NCI-H128 (cell line): ENCODE results near the gene C1QTNF12.

ENCODE experiments used
- DNase-seq: peaks from one replicate; lab custom pipeline; 2025; ENCODE audit not compliant: unreplicated experiment; lab: John Stamatoyannopoulos, UW

The C1QTNF12 gene

DNA sequence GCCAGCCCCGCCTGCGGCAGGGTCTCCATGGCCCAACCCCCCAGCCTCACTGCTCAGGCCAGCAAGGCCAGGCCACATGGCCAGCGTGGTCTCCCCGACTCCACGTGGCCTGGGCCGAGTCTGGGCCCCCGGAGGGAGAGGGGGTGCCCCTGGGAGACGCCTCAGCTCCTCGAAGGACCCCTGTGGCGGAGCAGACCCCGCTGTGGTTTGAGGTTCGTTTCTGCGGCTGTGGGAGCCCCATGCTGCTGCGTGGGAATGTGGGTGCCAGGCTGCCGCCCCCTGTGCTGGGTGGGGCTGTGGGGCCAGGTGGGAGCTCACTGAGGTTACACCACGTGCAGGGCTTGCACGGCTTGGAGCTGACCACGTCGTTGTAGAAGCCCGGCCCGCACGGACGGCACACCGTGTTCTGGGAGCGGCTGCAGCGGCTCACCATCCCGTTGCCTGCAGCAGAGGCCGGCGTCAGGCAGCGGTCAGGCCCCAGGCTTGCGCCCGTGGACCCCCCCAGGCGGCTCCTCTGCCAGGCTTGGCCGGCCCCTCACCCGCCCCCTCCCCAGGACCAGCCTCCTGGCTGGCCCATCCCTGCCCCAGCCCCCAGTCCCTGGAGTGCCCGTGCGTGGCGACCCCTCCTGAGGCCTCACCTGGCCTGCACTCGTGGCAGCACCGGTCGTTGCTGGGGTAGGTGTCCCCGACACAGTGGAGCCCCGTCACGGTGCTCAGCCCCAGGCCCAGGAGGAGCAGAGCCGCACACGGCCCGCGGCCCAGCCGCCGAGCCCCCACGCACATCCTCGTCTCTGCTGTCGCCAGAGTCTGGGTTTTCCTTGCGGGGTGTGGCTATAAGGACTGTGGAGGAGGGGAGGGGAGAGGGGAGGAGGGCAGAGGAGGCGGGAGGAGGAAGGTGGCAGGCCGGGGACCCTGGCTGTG is 32.9 kb downstream of the C1QTNF12 start, which contains the start of gene TNFRSF4:
Gene TNFRSF4 (minus strand): TSS at position 809 of the 921 bp plus-strand sequence. CDS start 26 bp downstream, at position 783.
- DNase-seq: no peak

- DNase-seq: no peak
These were observed 33.7 kb downstream of the C1QTNF12 start for GRCh38 chr1:1212780-1213344.

- no peak for DNase-seq
These were observed 34.7 kb downstream of the C1QTNF12 start for GRCh38 chr1:1211541-1212441.

DNA sequence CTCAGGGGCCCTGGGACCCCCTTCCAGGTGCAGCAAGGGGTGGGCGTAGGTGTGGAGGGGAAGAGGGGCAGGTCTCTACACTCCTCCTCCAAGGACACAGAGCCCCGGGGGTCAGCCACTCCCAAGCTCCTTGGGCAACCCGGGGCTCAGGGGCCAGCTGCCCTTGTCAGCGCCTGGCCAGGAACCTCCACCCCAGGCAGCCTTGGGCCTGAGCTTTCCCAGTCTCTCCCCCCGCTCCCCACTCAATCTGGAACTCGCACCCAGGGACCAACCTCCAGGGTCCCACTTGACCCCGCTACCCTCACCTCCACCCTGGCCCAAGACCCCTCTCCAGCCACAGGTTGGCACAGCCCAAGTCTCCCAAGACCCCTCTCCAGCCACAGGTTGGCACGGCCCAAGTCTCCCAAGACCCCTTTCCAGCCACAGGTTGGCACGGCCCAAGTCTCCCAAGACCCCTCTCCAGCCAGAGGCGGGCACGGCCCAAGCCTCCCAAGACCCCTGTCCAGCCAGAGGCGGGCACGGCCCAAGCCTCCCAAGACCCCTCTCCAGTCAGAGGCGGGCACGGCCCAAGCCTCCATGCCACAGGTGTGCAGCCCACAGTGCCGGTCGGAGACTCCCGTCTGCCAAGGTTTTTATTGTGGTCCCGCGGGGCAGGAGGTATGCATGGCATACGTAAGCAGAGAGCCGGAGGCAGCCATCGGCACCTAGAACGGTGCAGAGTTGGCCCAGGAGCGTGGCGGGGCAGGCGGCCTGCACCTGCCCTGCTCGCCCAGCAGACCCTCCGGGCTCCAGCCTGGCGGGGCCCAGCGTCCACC is 35.6 kb downstream of the C1QTNF12 start:
- DNase-seq: no peak

DNA sequence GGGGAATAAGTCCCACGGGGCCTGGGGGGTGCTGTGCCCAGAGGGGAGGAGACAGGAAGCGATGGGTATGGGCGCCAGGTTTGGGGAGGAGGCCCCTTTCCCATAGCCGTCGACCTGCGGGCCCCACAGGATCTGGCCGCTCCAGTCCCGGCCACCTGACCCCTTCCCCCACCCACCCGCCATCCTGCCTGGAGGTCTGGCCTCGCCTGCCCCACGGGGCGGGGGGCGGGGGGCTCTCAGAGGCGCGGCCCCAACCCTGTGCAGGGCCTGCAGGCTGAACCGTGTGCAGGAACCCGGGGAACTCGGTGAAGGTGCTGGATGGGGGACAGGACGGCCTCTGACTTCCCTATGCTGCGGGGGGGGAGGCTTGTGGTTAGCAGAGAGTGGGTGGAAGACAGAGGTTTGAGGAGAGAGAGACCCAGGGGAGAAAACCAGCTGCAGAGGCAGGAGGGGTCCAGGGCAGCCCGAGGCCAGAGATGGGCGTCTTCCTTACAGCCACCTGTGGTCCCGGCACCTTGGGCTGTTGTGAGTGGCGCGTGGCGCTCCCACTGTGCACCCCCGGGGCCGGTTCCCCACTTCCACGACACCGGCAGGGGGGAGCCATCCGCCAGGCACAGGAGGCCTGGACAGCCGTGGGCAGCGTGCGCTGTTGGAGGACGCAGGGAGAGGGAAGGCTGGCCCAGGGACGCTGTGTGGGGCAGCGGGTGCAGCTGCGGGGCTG is 37.6 kb downstream of the C1QTNF12 start:
- DNase-seq: no peak

GRCh38 chr1:1207571-1207892 is 39.0 kb downstream of the C1QTNF12 start:
- no peak for DNase-seq

DNA sequence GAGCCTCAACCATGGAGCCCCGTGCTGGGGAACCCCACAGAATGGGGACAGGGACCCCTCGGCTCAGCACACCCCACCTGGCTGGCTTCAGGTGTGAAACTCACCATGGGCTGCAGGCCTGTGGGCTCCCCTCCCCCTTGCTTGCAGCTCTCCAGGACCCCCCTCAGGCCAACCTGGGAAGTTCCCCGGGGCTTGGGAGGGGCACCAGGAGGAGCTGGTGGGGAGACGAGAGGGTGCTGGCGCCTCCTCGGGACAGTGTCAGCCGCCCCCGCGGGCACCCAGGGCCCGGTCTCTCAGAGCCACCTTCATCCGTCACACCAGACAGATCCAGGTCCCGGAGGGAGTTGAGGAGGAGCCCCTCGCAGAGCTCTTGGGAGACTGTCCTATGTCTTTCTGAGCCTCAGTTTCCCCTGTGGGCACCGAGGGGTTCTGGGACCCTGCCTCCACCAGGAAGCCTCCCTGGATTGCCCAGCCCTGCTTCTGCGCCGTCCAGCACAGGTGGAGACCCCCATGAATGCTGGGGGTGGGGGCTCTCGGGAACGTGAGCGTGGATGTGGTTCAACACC is 39.5 kb downstream of the C1QTNF12 start:
- no peak for DNase-seq

DNA sequence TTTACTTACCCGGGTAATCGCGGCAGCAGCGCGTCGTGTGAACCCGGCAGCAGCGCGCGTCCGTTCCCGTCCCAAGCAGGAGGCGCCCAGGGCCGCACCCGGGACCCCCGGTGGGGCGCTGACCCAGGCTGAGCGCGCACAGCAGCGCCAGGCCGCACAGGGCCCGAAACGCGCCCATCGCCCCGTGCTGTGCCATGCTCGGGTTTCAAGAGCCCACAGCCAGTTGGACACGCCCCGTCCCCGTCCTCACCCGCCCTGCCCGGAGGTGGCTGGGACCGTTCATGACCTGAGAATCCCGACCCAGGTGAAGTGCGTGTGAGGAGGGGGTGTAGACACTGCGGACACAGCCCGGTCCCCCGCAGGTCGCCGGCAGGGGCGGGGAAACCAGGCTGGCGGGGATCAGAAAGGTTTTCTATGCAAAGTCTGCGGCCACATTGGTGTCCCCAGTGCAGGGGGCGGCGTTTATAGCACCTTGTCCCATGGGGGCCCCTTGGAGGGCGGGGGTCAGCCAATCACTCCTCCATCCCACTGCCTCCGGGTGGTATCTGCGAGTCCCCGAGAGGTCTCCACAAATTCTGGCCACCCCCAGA is 40.1 kb downstream of the C1QTNF12 start, which contains the start of gene TNFRSF18:
Gene TNFRSF18 (minus strand): TSS at position 217 of the 590 bp plus-strand sequence. CDS start 21 bp downstream, at position 196.
- peak; percentile 43 for DNase-seq

DNA sequence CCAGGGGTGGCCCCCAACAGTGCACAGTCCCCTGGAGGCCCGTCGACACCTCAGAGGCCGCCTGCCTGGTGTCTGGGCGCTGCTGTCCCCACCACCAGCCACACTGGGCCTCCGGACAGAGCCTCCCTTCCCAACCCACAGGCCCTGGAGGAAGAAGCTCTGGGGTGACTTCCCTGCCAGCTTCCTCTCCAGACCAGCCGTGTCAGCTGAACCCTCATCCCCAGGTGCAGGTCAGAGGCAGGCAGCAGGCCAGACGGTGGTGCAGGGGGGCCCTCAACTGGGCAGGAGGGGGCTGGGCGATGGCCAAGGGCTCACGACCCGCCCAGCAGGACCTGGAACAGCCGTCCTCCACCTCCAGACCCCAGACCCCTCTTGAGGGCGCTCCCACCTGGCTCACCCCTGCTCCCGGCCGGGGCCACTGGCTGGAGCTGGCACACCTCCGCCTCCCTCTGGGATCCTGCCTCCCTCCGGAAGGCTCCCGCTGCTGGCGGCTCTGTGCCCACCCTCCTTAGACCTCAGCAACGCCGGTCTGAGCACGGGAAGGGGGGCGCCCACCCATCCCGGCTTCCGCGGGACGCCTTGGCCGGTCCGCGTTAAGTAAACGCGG is 40.6 kb downstream of the C1QTNF12 start:
- no peak for DNase-seq

DNA sequence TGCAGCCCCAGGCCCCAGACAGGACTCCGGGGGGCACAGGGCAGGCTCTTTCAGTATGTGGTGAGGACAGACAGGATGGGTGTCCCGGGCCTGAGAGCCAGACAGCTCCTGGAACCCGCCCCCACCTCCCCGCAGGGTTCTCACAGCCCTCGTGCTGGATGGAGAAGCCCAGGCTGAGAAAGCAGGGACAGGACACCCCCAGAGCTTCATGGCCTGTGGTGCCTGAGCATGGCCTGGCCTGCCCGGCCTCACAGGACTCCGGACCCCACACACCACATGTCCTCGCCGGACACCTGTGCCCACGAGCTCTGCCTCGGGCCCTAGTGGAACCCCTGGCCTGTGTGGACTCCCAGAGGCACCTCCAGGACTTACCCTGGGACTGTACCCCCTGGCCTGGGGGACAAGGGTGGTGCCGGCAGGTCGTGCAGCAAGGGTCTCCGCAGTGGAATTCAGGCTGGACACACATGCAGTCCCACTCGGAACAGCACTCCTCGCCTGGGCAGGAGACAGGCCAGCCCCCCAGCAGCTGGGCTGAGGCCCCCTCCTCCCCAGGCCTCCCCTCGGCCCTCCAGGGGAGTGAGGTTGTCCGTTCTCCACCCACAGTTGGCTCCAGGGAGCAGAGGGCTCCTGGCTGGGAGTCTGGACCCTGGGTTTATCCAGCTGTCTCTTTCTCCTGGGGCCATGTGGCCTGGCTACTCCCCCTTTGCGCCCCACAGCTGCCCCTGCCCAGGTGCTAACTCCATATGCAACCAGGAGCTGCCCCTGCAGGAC is 41.3 kb downstream of the C1QTNF12 start:
- no peak for DNase-seq

DNA sequence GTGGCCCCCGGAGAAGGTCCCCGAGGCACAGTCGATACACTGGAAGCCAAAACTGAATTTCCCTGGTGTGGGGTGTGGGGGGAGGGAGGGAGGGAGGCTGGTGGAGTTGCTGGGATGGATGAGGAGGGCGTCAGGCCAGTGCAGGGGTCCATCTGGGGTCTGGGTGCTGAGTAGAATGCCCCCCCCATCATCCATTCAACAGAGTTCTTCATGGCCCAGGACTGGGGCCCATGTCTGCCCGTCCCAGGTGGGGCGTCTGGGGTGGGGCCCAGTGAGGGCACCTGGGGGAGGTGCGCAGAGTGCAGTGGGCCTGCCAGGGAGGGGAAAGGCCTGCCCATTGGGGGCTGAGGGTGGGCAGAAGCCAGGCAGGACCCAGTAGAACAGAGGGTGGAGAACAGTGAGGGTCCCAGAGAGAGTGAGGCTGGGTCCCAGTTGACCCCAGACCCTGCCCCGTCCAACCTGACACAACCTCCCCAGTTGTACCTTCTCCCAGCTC is 42.0 kb downstream of the C1QTNF12 start:
- no peak for DNase-seq

DNA sequence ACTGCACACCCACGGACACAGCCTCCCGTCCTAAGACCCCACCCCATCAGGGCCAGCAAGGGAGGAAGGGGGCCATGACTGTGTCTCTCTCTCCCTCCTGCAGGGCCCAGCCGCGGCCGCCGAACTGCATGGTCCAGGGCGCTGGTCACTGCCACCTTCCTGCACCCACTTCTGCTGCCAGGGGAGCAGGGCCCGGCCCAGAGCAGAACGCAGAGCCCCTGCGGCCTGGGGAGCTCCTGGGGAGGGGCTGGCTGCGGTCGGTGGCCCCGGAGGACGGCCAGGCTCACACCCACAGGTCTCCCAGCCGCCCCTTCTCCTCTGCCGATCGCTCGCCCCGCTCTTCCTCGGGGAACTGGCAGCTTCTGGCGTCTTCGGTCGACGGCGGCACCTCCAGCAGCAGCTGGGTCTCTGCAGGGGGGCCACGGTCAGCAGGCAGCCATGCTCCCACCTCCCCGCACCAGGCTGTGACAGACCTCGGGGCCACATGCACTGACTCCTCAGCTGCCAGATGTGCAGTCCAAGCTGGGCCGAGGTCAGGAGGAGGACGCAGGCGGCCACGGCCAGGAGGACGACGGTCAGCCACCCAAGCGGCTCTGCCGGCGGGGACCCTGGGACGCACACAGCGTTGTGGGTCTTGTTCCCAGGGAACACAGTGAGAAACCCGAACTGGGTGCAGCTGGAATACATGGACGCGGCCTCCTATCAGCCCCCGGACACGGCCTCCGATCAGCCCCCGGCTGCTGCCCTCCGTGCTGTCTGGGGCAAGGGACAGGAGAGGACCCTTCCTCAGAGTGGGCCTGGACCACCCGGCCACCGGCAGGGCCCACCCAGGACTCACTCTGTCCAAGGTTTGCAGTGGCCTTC is 42.7 kb downstream of the C1QTNF12 start:
- DNase-seq: no peak

- no peak for DNase-seq
These were observed 43.5 kb downstream of the C1QTNF12 start for GRCh38 chr1:1202831-1203560.

DNA sequence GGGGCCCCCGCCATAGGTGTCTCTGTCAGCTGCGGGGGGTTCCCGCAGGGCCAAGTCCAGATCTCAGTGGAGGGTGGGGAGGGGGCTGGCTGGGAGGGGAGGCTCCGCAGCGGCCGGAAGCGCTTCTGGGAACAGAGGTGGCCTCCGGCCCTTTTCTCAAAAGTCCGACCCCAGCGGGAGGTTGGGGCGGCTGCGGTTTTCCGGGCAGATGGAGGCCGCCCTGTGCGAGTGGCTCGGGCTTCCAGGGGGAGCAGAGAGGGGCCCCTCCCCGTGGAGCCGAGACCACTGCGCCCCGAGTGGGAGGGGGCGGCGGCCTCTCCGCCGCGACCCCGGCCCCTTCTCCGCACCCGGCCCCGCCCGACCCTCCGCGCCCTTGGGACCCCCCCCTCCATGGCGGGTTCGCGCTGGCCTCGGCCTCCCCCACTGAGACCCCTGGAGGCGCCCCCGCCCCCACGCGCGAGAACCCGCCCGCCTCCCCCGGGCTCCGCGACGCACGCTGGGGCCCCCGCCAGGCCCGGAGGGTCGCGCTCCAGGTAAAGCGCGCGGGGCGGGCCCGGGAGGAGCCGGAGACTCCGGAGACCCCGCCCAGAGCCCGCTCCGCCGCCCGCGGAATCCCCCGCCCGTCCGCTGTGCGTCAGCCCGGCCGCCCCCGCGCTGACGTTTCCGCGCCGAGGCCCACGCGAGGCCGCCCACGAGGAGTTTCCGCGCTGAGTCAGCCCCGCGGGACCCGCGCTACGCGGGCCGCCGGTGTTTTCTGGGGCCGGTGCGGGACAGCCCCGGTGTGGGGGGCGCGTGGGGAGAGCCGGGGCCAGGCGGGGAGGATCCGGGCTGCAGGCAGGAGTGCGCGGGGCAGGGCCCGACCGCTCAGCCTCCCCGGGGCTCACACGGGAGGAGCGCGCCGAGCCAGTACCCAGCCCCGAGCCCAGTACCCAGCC is 45.4 kb downstream of the C1QTNF12 start:
- no peak for DNase-seq
